OCI-LY7 (cell line): ENCODE measurements around the gene TNFAIP8. TPM values are rescaled to one million over a fixed set of nuclear protein-coding genes. Genes with fewer than 3 reads are reported as not detected.

Source experiments
- BruUV-seq: library from RNA; stranded (reverse); fragments of 400-500 nt; replicated peaks from 2 replicates; lab custom pipeline; 2021; lab: Mats Ljungman, UMichigan
- CTCF ChIA-PET: fragments of 300-600 bp; sonication (Branson Sonifier 250); formaldehyde crosslinking; loops from one replicate; lab custom pipeline; 2022; ENCODE audit warnings: antibody characterized with exemption; ENCODE audit not compliant: unreplicated experiment; lab: Charles Lee
- POLR2A ChIA-PET: fragments of 300-600 bp; sonication (Branson Sonifier 250); formaldehyde crosslinking; loops from one replicate; lab custom pipeline; 2022; ENCODE audit warnings: antibody characterized with exemption; lab: Charles Lee
- DNase-seq: peaks from one replicate; pipeline ENCODE4 v3.0.0-alpha.2; 2015; ENCODE audit warnings: low spot score
- H2AFZ ChIP-seq: fragments of 200-600 bp; sonication (generic), shearing (Covaris generic); 2 replicates; pipeline ENCODE4 v1.6.1; 2014; ENCODE audit warnings: mild to moderate bottlenecking, antibody characterized with exemption, low read length, moderate library complexity
- H3K27ac ChIP-seq: fragments of 200-600 bp; sonication (generic); 2 replicates; pipeline ENCODE4 v1.5.1; 2014; ENCODE audit warnings: mixed run types, low read depth, mild to moderate bottlenecking, moderate library complexity, low read length, inconsistent platforms; ENCODE audit not compliant: poor library complexity, severe bottlenecking
- H3K36me3 ChIP-seq: fragments of 200-600 bp; sonication (generic); 2 replicates; pipeline ENCODE4 v1.6.1; 2014; ENCODE audit warnings: mild to moderate bottlenecking, antibody characterized with exemption, low read length, moderate library complexity, mixed read lengths; ENCODE audit not compliant: insufficient read depth
- H3K4me1 ChIP-seq: fragments of 200-600 bp; sonication (generic); 2 replicates; pipeline ENCODE4 v1.5.1; 2014; ENCODE audit warnings: mild to moderate bottlenecking, low read length; ENCODE audit not compliant: insufficient read depth, poor library complexity, severe bottlenecking
- H3K4me2 ChIP-seq: fragments of 200-600 bp; sonication (generic); 2 replicates; pipeline ENCODE4 v1.6.1; 2014; ENCODE audit warnings: mild to moderate bottlenecking, low read length
- H3K4me3 ChIP-seq: fragments of 200-600 bp; sonication (generic); 2 replicates; pipeline ENCODE4 v1.5.1; 2014; ENCODE audit warnings: mild to moderate bottlenecking, low read depth, low read length; ENCODE audit not compliant: poor library complexity, severe bottlenecking
- H3K79me2 ChIP-seq: fragments of 200-600 bp; sonication (generic); 2 replicates; pipeline ENCODE4 v1.6.1; 2016; ENCODE audit warnings: low read depth, mild to moderate bottlenecking, low read length, moderate library complexity, mixed read lengths; ENCODE audit not compliant: insufficient read depth
- H3K9me2 ChIP-seq: fragments of 200-600 bp; sonication (generic); 2 replicates; pipeline ENCODE4 v1.6.1; 2016; ENCODE audit warnings: mild to moderate bottlenecking, low read length, mixed read lengths; ENCODE audit not compliant: insufficient read depth
- H3K9me3 ChIP-seq: fragments of 200-600 bp; sonication (generic); 2 replicates; pipeline ENCODE4 v1.6.1; 2014; ENCODE audit warnings: mild to moderate bottlenecking, mixed run types, low read length, mixed read lengths
- H4K20me1 ChIP-seq: fragments of 200-600 bp; sonication (generic); 2 replicates; pipeline ENCODE4 v1.6.1; 2014; ENCODE audit warnings: mild to moderate bottlenecking, antibody characterized with exemption, low read length, moderate library complexity, mixed read lengths; ENCODE audit not compliant: insufficient read depth
- EZH2phosphoT487 ChIP-seq: fragments of 200-600 bp; sonication (generic); IDR thresholded peaks from 2 replicates; pipeline ENCODE4 v1.6.1; 2018; ENCODE audit warnings: low read depth, borderline replicate concordance, mild to moderate bottlenecking, mixed run types, antibody characterized with exemption, low read length, moderate library complexity, mixed read lengths
- intact Hi-C: fragments of 100-400 bp; cut with micrococcal nuclease; formaldehyde crosslinking; loops from one replicate; pipeline ENCODE4 v1.10.0; 2022; ENCODE audit not compliant: unreplicated experiment
- total RNA-seq, 2 experiments: library from RNA; depleted of rRNA in 1 of 2; stranded (reverse); fragments of >200 nt in 1 of 2; shearing (Covaris generic) in 1 of 2; gene quantifications; 2 replicates each; pipeline ENCODE4 v1.2.3, GENCODE V29; 2014 to 2022
- TF ChIP-seq, protein P1 (sequence below): fragments of 200-600 bp; sonication (generic); conservative IDR thresholded peaks from 2 replicates; pipeline ENCODE4 v1.5.1; 2014; ENCODE audit warnings: mild to moderate bottlenecking, antibody characterized with exemption, low read length, moderate library complexity, mixed read lengths

Gene TNFAIP8
- total RNA-seq, 2 experiments from 2014 or later, result 75.4 to 95.1 TPM

DNA sequence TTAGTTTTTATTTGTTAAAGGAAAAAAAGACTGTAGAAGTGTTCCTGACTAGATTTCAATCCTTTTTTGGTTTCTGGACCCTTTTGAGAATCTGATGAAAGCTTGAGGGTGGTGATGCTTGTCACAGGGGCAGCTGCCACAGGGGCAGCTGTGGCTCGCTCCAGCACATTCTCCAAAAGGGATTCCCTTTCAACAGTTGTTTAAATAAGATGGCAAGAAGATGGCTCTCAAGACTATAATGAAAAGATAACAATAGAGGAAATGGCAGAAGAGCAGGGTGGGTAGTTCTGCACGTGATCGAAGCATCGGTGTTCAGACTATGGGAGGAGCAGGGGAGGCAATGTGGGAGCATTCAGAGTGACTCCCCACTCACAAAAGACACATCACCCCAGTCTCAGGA lies 46.5 kb upstream of the TNFAIP8 start:
- H3K4me1 ChIP-seq, result peaks cover 98% of the 10 kb centered on the region
- ChIA-PET CTCF (no interaction called here), POLR2A (interaction anchor here (0.6 to 17.9 kb wide), 11 partner anchors 19 to 451 kb away, joined by 3 to 286 read pairs (median 3); partner anchors contain the start of genes DMXL1 and DTWD2)
- H3K36me3 ChIP-seq, result no peaks in the 10 kb centered on the region; the same call in 1 of the 2 replicates
- H4K20me1 ChIP-seq, result no peaks in the 10 kb centered on the region
- BruUV-seq, result no TSS peak
- H3K4me2 ChIP-seq, result peak overlapping the region; percentile 77
- H3K27ac ChIP-seq, result peak overlapping the region; percentile 95
- peak overlapping the region; percentile 54 for H3K4me3 ChIP-seq
- H2AFZ ChIP-seq, result no peak overlapping the region
- no peaks in the 10 kb centered on the region for H3K9me2 ChIP-seq
- H3K79me2 ChIP-seq, result peaks cover 40% of the 10 kb centered on the region; the same call in 1 of the 2 replicates
- TF ChIP-seq EZH2phosphoT487, result no peak
- TF ChIP-seq, protein P1, sequence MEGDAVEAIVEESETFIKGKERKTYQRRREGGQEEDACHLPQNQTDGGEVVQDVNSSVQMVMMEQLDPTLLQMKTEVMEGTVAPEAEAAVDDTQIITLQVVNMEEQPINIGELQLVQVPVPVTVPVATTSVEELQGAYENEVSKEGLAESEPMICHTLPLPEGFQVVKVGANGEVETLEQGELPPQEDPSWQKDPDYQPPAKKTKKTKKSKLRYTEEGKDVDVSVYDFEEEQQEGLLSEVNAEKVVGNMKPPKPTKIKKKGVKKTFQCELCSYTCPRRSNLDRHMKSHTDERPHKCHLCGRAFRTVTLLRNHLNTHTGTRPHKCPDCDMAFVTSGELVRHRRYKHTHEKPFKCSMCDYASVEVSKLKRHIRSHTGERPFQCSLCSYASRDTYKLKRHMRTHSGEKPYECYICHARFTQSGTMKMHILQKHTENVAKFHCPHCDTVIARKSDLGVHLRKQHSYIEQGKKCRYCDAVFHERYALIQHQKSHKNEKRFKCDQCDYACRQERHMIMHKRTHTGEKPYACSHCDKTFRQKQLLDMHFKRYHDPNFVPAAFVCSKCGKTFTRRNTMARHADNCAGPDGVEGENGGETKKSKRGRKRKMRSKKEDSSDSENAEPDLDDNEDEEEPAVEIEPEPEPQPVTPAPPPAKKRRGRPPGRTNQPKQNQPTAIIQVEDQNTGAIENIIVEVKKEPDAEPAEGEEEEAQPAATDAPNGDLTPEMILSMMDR, result no peak
- H3K9me3 ChIP-seq, result no peaks in the 10 kb centered on the region
- peak; percentile 79 for DNase-seq
- intact Hi-C loops, result loop anchor here (1.0 to 10.0 kb wide), 4 partner anchors 24 to 285 kb away; no protein-coding TSS in a partner anchor

GRCh38 chr5:119311688-119312087 lies 44.1 kb upstream of the TNFAIP8 start:
- intact Hi-C loops, result no loop called here
- H3K36me3 ChIP-seq, result no peaks in the 10 kb centered on the region; the same call in 1 of the 2 replicates
- POLR2A ChIA-PET, result interaction anchor here (0.6 to 17.9 kb wide), 14 partner anchors 11 to 1205 kb away, joined by 3 to 286 read pairs (median 6); no protein-coding TSS in a partner anchor
- TF ChIP-seq, protein P1, result no peak
- TF ChIP-seq EZH2phosphoT487, result no peak
- no peaks in the 10 kb centered on the region for H4K20me1 ChIP-seq
- H3K9me2 ChIP-seq, result no peaks in the 10 kb centered on the region
- BruUV-seq, result no TSS peak
- no peak overlapping the region for H3K4me3 ChIP-seq
- no peaks in the 10 kb centered on the region for H3K9me3 ChIP-seq
- no peak overlapping the region for H3K4me2 ChIP-seq
- CTCF ChIA-PET, result interaction anchor here (0.7 to 1.2 kb wide), 2 partner anchors 94 to 324 kb away, joined by 3 to 4 read pairs; no protein-coding TSS in a partner anchor
- peaks cover 31% of the 10 kb centered on the region; the same call in 1 of the 2 replicates for H3K79me2 ChIP-seq
- peaks cover 98% of the 10 kb centered on the region for H3K4me1 ChIP-seq
- DNase-seq, result no peak
- H2AFZ ChIP-seq, result no peak overlapping the region
- no peak overlapping the region for H3K27ac ChIP-seq

DNA sequence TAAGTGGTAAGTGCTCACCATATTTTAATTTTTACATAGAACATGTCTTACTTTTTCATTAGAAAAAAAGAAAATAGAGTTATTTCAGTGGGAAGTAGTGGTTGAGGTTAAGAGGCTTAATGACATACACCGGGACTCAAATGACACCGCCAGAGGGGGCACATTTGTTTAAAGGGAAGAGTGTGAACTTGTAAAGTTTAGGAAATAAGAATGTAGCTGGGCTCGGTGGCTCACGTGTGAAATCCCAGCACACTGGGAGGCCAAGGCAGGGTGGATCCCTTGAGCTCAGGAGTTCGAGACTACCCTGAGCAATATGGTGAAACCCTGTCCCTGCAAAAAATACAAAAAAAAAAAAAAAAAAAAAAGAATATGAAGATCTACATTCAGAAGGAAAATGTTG lies 43.4 kb upstream of the TNFAIP8 start:
- Histone ChIP-seq H3K4me2 (peak overlapping the region; percentile 69; the same call in 1 of the 2 replicates), H3K36me3 (no peaks in the 10 kb centered on the region; the same call in 1 of the 2 replicates), H3K4me3 (no peak overlapping the region), H3K27ac (no peak overlapping the region), H3K79me2 (peaks cover 31% of the 10 kb centered on the region; the same call in 1 of the 2 replicates), H4K20me1 (no peaks in the 10 kb centered on the region), H2AFZ (no peak overlapping the region), H3K9me3 (no peaks in the 10 kb centered on the region), H3K9me2 (no peaks in the 10 kb centered on the region), H3K4me1 (peaks cover 98% of the 10 kb centered on the region)
- no peak for DNase-seq
- POLR2A ChIA-PET, result interaction anchor here (0.7 to 17.9 kb wide), 16 partner anchors 10 to 285 kb away, joined by 3 to 286 read pairs (median 6); no protein-coding TSS in a partner anchor
- TF ChIP-seq, protein P1, result no peak
- TF ChIP-seq EZH2phosphoT487, result no peak
- BruUV-seq, result no TSS peak
- intact Hi-C loops, result no loop called here
- CTCF ChIA-PET, result interaction anchor here (0.7 to 1.2 kb wide), 4 partner anchors 11 to 325 kb away, joined by 3 to 4 read pairs (median 4); no protein-coding TSS in a partner anchor
